Kidney (tissue), 14 donors: ENCODE results near the gene ADCK2. TPM values are rescaled to one million over a fixed set of nuclear protein-coding genes. Genes with fewer than 3 reads are reported as not detected.

Experiments used
- DNase-seq, 5 donors: peaks; one replicate each; pipeline ENCODE4 v3.0.0-alpha.2; 2013 to 2020
- FAIRE-seq: peaks from 2 replicates; lab custom pipeline; 2012; peaks lifted over from hg19 to GRCh38; lab: Jason Lieb, UNC
- H3K27ac ChIP-seq, 2 donors: one replicate each; pipeline ENCODE4 v1.7.0; 2013; ENCODE audit warnings: low read depth in 2 of 2, low read length in 2 of 2, inconsistent platforms in 1 of 2
- H3K27me3 ChIP-seq: one replicate; pipeline ENCODE4 v1.7.1; 2013; ENCODE audit warnings: low read length, inconsistent platforms; ENCODE audit not compliant: control insufficient read depth, insufficient read depth
- H3K36me3 ChIP-seq, 3 donors: one replicate each; pipeline versions ENCODE4 v1.7.0 to v1.7.1; 2013; ENCODE audit warnings: low read length in 3 of 3, control low read depth in 1 of 3, inconsistent platforms in 1 of 3; ENCODE audit not compliant: insufficient read depth in 3 of 3, control insufficient read depth in 2 of 3
- H3K4me1 ChIP-seq, 3 donors: one replicate each; pipeline versions ENCODE4 v1.7.0 to v1.7.1; 2013; ENCODE audit warnings: low read length in 3 of 3, inconsistent platforms in 1 of 3, low read depth in 1 of 3; ENCODE audit not compliant: control insufficient read depth in 2 of 3, insufficient read depth in 2 of 3
- H3K4me3 ChIP-seq, 3 donors: one replicate each; pipeline versions ENCODE4 v1.7.0 to v1.8.1; 2013; ENCODE audit warnings: low read length in 3 of 3, control low read depth in 1 of 3, inconsistent platforms in 1 of 3
- H3K9ac ChIP-seq, 3 donors: one replicate each; pipeline versions ENCODE4 v1.7.0 to v1.7.1; 2013; ENCODE audit warnings: low read length in 3 of 3, control low read depth in 1 of 3, inconsistent platforms in 1 of 3
- H3K9me3 ChIP-seq, 3 donors: one replicate each; pipeline versions ENCODE4 v1.7.0 to v1.7.1; 2013; ENCODE audit warnings: low read length in 3 of 3, control low read depth in 1 of 3, inconsistent platforms in 1 of 3; ENCODE audit not compliant: control insufficient read depth in 2 of 3, insufficient read depth in 1 of 3
- CTCF ChIP-seq: IDR thresholded peaks from 3 replicates; pipeline ENCODE4 v1.5.1; 2012; ENCODE audit warnings: mild to moderate bottlenecking, moderate library complexity, borderline replicate concordance; ENCODE audit not compliant: insufficient read depth; ENCODE audit errors: extremely low read depth
- intact Hi-C: fragments of 100-400 bp; cut with DNase I; formaldehyde crosslinking; loops from one replicate; pipeline ENCODE4 v1.11.1; 2022
- polyA plus RNA-seq: library from polyadenylated mRNA; stranded (reverse); fragments of 350-450 nt; fragmentation: Illumina TruSeq; extraction: RNeasy Lipid Tissue Mini Kit (QIAGEN cat#74804); gene quantifications from one replicate; pipeline ENCODE4 v1.2.3, GENCODE V29; 2014; ENCODE audit warnings: low read depth, low replicate concordance; ENCODE audit not compliant: insufficient read depth
- total RNA-seq: library from RNA; stranded (reverse); fragmentation: NEBNext Ultra II Directional; extraction: Animal tissue kit (Norgen Biotek cat#: 25700); gene quantifications from one replicate; pipeline ENCODE4 v1.2.1, GENCODE V29; 2021
- donor health status: control.
- donor health status: control.
- donor health status: control.
- donor health status: control.
- donor health status: control.
- donor health status: DM: yes; HTN: yes; CAD: no.
- donor health status: Normal renal cell carcinoma (clear cell type).

The ADCK2 gene
- total and polyA plus RNA-seq, 2 donors from 2014 or later, result 18.7 to 18.8 TPM

- H3K4me1 ChIP-seq, result peaks cover 0 to 3% (median 2%) of the 10 kb centered on the region in 3 donors
- no peak for FAIRE-seq
- H3K4me3 ChIP-seq, result no peak overlapping the region
- intact Hi-C loops, result loop anchor here (5.0 kb wide), 1 partner anchor 133 kb away; no protein-coding TSS in a partner anchor
- H3K9me3 ChIP-seq, result no peaks in the 10 kb centered on the region
- no peak for DNase-seq
- TF ChIP-seq CTCF, result no peak
- no peaks in the 10 kb centered on the region for H3K36me3 ChIP-seq
- no peaks in the 10 kb centered on the region for H3K27me3 ChIP-seq
- no peak overlapping the region for H3K9ac ChIP-seq
- H3K27ac ChIP-seq, result no peak overlapping the region
Observed at GRCh38 chr7:140650367-140650766, 22.4 kb upstream of the ADCK2 start.

DNA sequence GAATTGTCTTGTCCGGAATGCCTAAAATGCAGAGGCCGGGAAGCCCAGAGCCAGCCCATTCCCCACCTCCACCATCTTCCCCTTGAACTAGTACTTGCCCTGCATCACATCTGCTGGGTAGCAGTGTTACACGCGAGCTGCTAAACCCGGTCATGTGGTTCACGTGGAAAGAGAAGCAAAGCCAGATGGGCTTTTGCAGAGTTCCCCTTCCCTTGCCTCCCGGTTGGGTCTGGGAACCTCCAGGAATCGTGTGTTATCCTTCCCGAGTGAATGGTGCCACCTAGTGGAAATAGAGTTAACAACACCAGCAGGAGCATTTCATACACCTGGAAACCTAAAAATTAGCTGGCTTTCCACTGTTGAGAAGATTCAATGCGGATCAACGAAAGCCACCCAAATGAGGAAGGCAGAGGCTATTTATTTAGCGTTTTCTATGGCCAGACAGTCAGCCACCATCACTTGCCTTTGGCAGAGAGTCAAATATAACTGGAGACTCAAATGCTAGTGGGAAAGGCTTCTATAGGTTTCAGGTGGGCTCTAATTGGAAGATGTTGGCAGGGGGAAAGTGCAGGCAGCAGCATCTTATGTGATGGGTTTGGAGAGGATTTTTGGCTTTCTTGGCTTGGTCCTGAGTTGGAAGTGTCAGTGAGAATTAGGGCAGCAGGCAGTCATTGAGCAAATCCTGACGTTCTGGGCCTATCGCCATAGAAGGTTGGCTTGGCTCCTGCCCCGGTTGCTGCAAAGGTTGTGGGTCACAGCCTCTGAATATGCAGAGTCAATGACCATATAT lies 19.2 kb upstream of the ADCK2 start:
- Histone ChIP-seq H3K9me3 (no peaks in the 10 kb centered on the region), H3K27me3 (no peaks in the 10 kb centered on the region), H3K9ac (no peak overlapping the region), H3K36me3 (no peaks in the 10 kb centered on the region), H3K4me3 (no peak overlapping the region), H3K27ac (no peak overlapping the region), H3K4me1 (peaks cover 2 to 8% (median 5%) of the 10 kb centered on the region in 3 donors)
- TF ChIP-seq CTCF, result peak; percentile 90
- intact Hi-C loops, result loop anchor here (5.0 kb wide), 1 partner anchor 136 kb away; no protein-coding TSS in a partner anchor
- peak in 4 of 5 donors; percentile 80 to 95 (median 85) for DNase-seq
- no peak for FAIRE-seq

DNA sequence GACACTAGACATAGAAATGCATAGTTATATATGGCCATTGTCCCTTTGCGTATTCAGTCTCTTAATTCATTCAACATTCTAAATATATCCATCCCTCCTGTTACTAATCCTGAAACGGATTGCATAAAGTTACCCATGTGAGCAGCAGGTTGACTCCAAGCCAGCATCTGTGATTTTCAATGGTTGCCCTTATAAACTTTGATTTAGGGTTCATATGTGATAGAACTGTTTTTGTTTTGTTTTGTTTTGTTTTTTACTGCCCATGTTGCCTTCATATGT lies 18.7 kb upstream of the ADCK2 start:
- peaks cover 2 to 8% (median 5%) of the 10 kb centered on the region in 3 donors for H3K4me1 ChIP-seq
- H3K9me3 ChIP-seq, result no peaks in the 10 kb centered on the region
- no peak for TF ChIP-seq CTCF
- H3K9ac ChIP-seq, result no peak overlapping the region
- DNase-seq (no peak), FAIRE-seq (no peak)
- no peaks in the 10 kb centered on the region for H3K36me3 ChIP-seq
- no peaks in the 10 kb centered on the region for H3K27me3 ChIP-seq
- intact Hi-C loops, result loop anchor here (5.0 kb wide), 1 partner anchor 137 kb away; no protein-coding TSS in a partner anchor
- H3K27ac ChIP-seq, result no peak overlapping the region
- no peak overlapping the region for H3K4me3 ChIP-seq
